Measurements from ENCODE around the gene USP11.

The USP11 gene

DNA sequence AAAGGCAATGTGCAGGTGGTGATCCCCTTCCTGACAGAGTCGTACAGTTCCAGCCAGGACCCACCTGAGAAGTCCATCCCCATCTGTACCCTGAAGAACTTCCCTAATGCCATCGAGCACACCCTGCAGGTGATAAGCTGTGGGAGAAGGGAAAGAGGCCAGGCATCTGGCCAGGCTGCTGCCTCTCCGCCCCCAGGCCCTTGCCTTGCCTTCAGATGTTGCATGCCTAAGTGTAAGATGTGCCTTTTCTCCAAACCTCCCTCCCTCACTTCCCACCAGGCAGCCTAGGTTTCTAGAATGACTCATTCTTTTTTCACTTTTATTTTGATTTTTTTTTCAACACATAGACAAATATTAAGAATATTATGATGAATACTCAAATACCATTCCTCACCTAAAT is 26.5 kb upstream of the USP11 start:
- peak; percentile 52 for DNase-seq

DNA sequence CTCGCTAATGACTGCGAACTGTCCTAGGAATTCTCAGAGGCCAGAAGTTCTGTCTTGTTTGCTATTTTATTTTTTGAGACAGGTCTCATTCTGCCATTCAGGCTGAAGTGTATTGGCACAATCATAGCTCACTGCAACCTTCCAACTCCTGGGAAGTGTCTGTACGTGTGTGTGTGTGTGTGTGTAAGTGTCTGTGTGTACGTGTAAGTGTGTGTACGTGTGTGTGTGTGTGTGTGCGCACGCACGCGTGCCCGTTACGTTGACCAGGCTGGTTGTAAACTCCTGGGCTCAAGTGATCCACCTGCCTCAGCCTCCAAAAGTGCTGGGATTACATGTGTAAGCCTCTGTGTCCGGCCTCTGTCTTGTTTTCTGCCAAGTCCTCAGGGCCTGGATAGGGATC is 24.7 kb upstream of the USP11 start:
- no peak for DNase-seq

DNA sequence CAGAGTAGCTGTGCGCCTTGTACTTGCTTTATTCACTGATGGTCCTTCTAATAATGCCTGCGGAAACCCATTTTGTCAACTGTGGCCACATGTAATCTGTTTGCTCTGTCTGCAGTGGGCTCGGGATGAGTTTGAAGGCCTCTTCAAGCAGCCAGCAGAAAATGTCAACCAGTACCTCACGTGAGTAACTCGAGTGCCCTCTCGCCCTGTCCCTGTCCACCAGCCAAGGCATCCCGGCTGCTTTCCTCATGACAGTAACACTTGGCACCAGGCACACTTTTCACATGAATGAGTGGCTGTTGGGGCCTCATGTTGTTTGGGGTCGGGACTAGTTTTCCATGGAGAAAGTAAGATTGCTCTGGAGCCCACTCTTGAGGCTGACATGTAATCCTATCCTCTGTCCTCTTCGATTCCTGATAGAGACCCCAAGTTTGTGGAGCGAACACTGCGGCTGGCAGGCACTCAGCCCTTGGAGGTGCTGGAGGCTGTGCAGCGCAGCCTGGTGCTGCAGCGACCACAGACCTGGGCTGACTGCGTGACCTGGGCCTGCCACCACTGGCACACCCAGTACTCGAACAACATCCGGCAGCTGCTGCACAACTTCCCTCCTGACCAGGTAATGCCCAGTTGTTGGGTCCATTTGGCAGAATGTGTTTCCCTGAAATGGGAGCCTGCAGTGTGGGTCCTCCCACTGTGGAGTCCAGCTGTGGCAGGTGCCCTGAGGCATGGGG is 23.1 kb upstream of the USP11 start:
- DNase-seq, result no peak

DNA sequence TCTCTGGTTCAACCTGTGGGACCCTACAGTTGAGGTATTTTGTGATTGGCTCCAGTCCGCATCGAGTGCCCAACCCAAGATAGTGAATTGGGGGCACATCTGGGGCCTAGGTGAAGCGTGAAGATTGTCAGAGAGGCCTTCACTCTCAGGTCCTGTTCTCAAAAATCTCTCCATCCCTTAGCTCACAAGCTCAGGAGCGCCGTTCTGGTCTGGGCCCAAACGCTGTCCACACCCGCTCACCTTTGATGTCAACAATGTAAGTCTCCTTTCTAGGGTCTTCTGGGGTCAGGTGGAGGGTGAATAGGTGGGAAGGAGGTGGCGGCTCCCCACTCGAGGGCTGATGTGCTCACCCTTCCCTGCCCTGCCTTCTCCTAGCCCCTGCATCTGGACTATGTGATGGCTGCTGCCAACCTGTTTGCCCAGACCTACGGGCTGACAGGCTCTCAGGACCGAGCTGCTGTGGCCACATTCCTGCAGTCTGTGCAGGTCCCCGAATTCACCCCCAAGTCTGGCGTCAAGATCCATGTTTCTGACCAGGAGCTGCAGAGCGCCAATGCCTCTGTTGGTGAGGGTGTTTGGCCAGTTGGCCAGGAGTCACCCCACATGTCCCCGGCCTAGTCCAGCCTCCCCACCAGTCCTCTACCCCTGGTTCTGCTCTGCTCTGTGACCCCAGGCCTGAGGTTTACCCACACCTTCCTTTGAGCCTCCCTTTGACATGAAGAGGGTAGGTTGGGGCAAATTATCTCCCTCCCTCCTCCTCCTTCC is 22.0 kb upstream of the USP11 start:
- no peak for DNase-seq

DNA sequence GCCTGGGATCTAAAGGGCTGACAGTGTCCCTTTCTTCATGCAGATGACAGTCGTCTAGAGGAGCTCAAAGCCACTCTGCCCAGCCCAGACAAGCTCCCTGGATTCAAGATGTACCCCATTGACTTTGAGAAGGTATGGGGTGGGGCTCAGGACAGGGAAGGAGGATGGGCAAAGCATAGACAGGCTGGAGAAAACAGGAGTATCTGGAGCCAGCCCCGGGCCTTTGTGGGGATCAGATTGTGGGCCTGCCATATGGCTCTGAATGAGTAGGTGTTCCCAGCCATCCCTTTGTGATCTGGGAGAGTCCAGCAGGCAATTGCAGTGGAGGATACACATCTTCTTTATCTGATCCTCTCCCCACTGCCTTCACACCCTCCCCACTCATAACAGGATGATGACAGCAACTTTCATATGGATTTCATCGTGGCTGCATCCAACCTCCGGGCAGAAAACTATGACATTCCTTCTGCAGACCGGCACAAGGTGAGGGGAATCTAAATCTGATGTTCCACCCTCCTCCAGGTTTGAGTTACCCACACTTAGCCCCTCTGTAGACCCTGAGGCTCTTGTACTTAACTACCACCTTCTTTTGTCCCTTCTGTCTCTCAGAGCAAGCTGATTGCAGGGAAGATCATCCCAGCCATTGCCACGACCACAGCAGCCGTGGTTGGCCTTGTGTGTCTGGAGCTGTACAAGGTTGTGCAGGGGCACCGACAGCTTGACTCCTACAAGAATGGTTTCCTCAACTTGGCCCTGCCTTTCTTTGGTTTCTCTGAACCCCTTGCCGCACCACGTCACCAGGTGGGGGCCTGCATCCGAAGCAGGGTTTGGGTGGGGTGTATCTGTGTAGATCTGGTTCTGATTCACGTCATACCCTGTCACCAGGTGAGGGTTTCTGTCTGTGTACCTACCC is 20.2 kb upstream of the USP11 start:
- DNase-seq, result no peak

DNA sequence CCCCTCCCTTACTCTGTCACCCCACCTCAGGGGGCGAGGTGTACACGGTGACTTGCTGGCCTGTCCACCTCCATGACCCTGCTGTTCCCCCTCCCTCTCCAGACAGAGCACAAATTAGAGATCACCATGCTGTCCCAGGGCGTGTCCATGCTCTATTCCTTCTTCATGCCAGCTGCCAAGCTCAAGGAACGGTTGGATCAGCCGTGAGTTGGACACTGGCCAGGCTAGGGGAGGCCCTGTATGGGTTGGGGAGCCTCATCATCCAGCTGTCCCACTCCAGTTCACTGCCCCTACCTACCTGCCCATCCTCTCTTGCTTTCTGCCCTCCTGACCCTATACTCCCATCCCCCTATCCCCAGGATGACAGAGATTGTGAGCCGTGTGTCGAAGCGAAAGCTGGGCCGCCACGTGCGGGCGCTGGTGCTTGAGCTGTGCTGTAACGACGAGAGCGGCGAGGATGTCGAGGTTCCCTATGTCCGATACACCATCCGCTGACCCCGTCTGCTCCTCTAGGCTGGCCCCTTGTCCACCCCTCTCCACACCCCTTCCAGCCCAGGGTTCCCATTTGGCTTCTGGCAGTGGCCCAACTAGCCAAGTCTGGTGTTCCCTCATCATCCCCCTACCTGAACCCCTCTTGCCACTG is 18.3 kb upstream of the USP11 start:
- DNase-seq, result no peak

DNA sequence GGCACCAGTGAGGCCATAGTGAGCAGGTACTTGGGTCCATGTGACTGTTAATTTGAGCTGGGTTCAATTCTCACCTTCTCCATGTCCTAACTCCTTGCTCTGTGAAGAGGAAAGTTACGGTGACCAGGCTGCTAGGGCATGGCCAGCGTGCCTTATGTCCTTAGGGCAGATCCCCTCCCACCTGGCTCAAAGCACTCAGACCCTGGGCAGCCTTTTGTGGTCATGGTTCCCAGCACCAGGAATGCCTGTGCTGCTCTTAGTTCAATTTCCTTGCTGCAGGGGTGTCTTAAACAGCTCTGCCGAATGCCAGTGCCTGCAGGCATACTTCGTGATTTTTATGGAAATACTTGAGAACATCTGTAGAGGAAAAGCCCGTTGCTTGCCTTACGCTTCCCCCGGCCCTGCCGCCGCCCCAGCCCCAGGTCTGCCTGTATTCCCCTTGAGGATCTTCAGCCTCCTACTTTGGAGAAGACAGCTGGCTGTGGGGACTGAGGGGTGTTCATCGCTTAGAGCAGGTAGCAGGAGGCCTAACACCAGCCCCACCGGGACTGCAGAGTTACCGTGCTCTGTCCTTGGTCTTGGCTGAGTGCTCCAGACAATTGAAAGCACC is 17.4 kb upstream of the USP11 start:
- DNase-seq, result peak; percentile 25

DNA sequence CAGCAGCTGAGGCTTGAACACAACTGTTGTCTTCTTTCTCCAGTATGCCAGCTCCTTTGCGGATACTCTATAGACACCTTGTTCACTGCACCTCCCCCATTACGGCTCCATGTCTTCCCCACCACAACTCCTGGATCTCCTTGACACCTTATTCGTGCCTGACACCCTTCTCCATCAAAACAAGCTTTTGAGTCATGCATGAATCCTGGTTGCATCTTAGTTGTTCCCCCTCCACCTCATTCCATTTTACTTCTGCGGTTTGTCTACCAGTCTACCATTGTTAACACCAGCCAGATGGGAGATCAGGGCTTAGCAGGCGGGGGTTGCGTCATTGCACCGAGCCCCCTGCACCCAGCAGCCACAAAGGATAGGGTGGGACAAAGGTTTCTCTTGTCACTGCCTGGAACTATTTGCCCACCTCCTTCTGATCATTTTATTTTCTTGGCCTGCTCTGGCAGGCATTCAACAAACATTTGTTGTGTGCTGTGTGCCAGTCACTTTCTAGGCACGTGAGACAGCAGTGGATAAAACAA is 16.4 kb upstream of the USP11 start:
- peak; percentile 41 for DNase-seq

DNA sequence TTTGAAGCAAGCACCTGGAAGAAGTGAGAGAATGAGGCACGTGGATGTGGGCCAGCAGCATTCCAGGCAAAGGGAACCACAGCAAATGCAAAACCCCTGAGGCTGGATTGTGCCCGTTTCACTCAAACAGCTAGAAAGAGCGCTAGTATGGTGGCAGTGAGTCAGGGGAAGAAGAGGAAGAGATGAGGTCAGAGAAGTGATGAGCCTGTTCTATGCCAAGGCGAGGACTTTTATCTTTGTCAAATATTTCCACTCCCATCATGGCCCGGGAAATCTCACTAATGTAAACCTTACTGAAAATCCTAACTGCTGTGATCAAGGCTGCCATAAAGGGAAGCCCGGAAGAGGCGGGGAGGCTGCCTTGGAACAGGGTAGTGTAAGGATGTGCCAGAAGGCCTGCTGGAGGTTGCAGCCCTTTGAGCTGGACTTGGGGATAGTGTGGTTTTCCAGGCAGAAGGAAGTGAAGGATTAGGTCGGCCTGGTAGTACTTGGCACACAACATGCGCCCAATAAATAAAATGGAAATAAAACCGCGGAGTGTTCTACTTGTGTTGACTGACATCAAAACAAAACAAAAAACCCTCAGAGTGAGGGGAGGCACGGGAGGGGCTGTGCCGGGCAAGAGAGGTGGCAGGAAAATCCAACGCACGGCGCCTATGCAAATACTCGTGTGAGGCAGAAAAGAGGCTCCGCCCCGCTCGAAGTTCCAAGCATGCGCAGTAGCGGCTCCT is 15.5 kb upstream of the USP11 start:
- peak; percentile 85 for DNase-seq

DNA sequence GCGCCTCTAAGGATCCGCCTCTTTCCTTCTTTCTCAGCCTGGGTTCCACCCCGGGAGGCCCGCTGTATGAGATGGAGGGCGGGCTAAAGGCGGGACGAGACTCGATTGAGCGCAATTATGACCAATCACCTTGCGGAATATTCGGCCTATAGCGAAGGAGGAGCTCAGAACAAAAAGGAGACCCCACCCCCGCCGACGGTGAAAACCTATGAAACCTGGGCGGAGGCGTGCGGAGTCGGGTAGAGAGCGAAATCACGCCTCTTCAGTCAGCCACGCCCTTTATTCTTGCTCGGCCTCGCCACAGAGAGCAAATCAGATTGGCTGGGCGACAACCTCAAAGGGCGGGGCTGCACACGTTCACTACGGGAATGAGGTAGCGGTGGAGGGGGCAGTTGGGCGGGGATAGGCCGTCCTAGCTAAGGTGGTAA is 14.9 kb upstream of the USP11 start:
- DNase-seq, result peak; percentile 97

DNA sequence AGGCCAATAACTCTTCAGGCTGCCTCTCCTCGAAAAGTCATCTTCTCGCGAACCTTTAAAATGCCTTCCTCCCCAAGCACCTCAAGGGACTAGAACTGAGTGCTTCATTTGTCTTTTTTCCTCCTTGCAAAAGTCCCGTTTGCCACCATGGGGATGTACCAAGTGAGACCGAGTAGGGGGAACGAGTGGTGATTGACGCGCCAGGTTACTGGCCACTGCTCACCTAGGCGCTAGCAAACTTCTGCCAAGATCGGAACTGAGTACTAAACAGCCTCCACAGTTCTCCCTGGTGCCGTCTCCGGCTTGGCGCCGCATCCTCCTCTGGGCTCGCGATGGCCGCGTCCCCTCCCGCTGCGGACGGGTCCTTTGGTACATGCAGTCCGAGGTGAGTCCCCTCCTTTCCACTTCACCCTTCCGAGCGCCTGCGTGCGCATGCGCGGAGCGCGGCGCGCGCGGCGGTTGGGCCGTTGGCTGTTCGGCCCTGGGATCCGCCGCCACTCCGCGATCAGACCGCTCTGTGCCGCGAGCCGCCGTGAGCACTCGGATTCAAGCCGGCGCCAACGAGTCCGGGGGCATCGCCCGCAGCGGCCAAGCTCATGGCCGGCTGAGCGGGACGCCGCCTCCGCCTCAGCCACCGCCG is 14.4 kb upstream of the USP11 start, which contains the start of gene CDK16:
TSS of gene CDK16 (plus strand) at position 402 of the 640 bp plus-strand sequence. CDS start 4,877 bp downstream, outside the sequence.
- peak; percentile 72 for DNase-seq

DNA sequence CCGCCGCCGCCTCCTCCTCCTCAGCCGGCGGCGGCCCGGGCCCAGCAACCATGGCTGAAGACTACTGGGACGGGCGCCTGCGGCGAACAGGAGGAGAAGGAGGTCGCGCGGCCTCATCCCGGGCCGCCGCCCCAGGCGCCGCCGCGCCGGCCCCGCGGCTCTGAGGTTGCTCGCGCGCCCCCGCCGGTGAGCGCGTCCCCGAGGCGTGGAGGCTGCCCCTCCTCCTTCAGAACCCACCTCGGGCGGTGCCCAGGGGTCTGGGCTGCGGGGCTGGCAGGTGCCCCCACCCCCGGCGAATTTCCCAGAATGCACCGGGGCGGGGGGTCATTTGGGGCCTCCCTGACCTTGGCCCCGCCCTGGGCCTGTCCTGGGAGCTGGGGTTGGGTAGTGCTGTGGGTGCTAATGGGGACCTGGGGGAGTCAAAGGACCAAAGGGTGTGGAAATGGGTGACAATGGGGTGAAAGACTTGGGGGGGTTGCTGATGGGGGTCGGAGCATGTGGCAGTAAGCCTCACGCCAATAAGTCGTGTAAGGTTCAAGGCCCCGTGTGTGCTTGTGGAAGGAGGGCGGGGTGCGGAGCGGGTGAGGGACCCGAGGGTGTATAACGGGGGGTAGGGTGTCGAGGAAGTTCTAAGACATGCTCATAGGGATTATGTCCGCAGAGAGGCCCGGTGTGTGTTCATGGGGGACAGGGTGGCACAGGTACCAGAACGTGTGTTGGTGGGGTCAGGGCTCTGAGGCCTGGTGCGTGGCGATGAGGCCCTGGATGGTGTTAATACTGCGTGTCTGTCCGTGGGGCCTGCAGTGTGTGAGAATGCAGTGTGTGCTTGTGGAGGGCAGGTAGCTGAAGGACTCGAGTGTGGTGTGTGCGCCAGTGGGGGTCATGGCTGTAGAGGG is 13.6 kb upstream of the USP11 start:
- peak; percentile 12 for DNase-seq

DNA sequence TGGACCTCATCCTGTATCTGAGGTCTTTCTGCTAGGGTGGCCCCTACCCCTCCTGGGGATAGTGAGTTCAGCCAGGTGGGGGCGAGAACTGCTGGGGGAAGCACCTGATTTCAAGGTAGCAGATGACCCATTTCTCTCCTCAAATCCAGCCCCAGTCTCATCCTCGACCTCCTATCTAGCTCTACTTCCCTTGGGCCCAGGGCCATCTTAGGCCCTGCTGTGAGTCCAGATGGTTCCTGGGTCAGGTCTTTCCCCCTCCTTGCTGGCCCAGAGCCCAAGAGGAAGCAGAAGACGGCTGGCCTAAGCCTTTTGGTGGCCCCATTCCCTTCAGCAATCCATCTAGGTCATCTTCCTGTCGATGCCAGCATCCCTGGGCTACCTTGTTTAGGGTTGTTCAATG is 11.1 kb upstream of the USP11 start:
- DNase-seq, result no peak

DNA sequence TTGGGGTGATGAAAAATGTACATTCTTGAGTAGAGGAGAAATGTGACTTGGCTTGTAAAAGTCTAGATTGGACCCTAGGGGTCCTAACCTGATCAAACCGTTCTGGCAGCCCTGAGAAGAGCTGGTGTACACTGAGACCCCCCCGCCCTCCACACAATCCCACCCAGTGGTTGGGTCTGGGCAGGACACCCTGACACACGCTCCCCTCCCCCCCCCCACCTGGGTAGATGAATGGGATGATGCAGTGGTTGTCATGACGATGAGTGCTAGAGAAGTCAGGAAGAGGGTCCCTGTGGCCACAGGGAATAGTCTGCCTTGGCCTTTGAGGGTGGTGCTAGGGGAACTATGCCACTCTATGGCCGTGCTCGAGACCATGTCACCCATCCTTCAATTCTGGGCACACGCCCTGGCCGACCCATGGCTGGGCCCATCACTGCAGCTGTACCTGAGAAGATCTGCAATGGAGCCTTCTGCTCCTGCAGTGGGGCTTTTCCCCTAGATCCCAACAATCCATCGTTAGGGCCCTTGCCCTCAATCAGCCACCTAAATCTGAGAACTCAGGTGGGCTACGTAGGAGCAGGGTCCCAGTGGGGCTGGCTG is 10.0 kb upstream of the USP11 start:
- DNase-seq, result no peak

DNA sequence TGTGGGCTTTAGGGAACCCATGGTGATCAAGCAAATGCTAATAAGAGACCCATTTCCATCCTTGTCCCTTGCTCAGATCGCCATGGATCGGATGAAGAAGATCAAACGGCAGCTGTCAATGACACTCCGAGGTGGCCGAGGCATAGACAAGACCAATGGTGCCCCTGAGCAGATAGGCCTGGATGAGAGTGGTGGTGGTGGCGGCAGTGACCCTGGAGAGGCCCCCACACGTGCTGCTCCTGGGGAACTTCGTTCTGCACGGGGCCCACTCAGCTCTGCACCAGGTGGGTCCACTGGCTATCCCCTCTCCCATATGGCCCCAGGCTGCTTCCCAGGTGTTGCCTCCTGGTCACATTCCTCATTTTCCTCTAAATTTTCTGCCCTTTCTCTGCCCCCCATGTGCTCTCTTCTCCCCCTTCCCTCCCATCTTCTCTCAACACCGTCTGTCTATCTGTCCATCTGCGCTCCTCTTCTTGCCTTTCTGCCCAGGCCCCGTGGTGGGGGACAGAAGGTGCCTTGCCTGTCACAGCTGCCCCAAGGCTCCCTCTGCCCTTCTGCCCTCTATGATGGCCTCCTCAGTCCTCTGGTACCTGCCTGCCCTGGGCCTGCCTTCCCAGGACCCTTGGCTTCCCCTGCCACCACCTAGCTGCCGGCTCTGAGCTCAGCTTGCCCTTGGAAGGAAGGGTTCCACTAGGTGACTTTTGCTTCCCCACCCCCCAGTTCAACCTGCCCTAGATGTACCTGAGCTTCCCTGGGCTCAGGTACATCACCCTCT is 9.1 kb upstream of the USP11 start:
- no peak for DNase-seq

DNA sequence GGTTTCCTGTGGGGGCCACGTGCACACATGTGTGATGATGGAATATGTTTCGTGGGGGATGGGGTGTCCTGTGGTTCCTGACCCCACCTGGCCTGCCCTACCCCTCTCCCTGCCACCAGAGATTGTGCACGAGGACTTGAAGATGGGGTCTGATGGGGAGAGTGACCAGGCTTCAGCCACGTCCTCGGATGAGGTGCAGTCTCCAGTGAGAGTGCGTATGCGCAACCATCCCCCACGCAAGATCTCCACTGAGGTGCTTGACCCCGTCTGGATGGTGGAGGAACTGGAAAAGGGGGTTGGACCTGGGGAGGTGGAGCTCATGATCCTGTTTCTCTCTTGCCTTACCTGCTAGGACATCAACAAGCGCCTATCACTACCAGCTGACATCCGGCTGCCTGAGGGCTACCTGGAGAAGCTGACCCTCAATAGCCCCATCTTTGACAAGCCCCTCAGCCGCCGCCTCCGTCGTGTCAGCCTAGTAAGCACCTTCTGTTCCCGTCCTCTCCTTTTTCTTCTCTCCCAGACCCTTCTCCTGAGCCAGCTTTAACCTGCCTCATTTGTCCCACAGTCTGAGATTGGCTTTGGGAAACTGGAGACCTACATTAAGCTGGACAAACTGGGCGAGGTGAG is 8.4 kb upstream of the USP11 start:
- DNase-seq, result no peak

DNA sequence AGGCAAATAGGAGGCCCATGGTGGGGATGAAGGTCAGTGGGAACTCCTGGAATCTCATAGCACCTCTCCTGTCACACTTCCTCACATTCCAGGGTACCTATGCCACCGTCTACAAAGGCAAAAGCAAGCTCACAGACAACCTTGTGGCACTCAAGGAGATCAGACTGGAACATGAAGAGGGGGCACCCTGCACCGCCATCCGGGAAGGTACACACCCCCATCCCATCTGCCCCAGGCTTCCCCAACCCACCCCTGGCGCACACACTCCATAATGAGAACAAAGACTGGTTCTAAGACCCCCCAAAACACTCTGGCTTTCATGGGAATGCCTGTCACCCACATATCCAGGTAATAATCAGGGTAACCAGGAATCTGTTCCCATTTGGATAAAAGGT is 7.9 kb upstream of the USP11 start:
- no peak for DNase-seq

DNA sequence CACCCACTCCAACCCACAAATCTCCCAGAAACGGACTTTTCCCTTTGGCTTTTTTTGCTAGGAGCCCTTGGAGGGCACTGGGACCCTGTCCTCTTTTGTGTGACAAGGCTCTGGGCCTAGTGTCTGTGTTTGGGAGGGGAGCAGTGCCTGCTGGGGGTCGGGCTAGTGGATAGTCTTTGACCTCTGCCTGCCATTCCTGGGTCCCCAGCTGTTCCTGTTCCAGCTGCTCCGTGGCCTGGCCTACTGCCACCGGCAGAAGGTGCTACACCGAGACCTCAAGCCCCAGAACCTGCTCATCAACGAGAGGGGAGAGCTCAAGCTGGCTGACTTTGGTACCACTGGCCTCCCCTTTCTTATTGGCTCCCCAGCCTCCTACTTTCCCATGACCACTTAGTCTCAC is 6.7 kb upstream of the USP11 start:
- DNase-seq, result no peak

Data from EL (cell line).